Mesodermal cell (in vitro differentiated cells): ENCODE data around the gene TRPM2.
"Not testable (repeated sequence)": the region's sequence is repeated elsewhere in the genome, so short reads cannot be mapped to it uniquely, and the experiment has no call there.

Experiments
- H3K27ac ChIP-seq: 2 replicates; pipeline ENCODE4 v1.7.0; 2013; ENCODE audit warnings: mild to moderate bottlenecking, low read depth, low read length, moderate library complexity; ENCODE audit not compliant: severe bottlenecking
- H3K36me3 ChIP-seq: 2 replicates; pipeline ENCODE4 v1.7.1; 2013; ENCODE audit warnings: mild to moderate bottlenecking, low read length, moderate library complexity; ENCODE audit not compliant: control insufficient read depth, insufficient read depth
- H3K4me1 ChIP-seq: one replicate; pipeline ENCODE4 v1.7.1; 2013; ENCODE audit warnings: mild to moderate bottlenecking, low read length; ENCODE audit not compliant: insufficient read depth, control insufficient read depth, poor library complexity, severe bottlenecking
- H3K4me3 ChIP-seq: 2 replicates; pipeline ENCODE4 v1.7.0; 2013; ENCODE audit warnings: low read length, control low read depth, mild to moderate bottlenecking; ENCODE audit not compliant: insufficient read depth, poor library complexity, severe bottlenecking; ENCODE audit errors: extremely low read depth
- H3K9me3 ChIP-seq: 2 replicates; pipeline ENCODE4 v1.7.1; 2013; ENCODE audit warnings: mild to moderate bottlenecking, low read length, moderate library complexity; ENCODE audit not compliant: control insufficient read depth
- WGBS, 2 experiments: methylation state at CpG; one replicate each; pipeline ENCODE4 v1.1.5; 2013; ENCODE audit warnings: missing lambda C conversion rate in 2 of 2; ENCODE audit not compliant: insufficient coverage in 2 of 2; 5-methylcytosine and 5-hydroxymethylcytosine counted together

Gene TRPM2

GRCh38 chr21:44391345-44392091 lies 38.1 kb downstream of the TRPM2 start:
- WGBS, 2 experiments, result 92 to 94% methylated on average over 23 to 33 of the region's 34 CpGs
- Histone ChIP-seq H3K4me1 (no peaks in the 10 kb centered on the region), H3K9me3 (peaks cover 7% of the 10 kb centered on the region), H3K36me3 (no peaks in the 10 kb centered on the region), H3K4me3 (no peak overlapping the region), H3K27ac (no peak overlapping the region)

GRCh38 chr21:44392185-44392584 lies 38.8 kb downstream of the TRPM2 start:
- Histone ChIP-seq H3K4me3 (no peak overlapping the region), H3K4me1 (no peaks in the 10 kb centered on the region), H3K27ac (no peak overlapping the region), H3K9me3 (peaks cover under 1% of the 10 kb centered on the region), H3K36me3 (no peaks in the 10 kb centered on the region)
- 85 to 90% methylated on average over 2 to 4 of the region's 6 CpGs for WGBS, 2 experiments

- Histone ChIP-seq H3K4me1 (no peaks in the 10 kb centered on the region), H3K27ac (no peak overlapping the region), H3K9me3 (no peaks in the 10 kb centered on the region), H3K36me3 (no peaks in the 10 kb centered on the region), H3K4me3 (no peak overlapping the region)
- WGBS, 2 experiments, result 65 to 92% methylated on average over 2 of the region's 2 CpGs
Observed at GRCh38 chr21:44392916-44393315, 39.5 kb downstream of the TRPM2 start.

GRCh38 chr21:44394733-44395132 lies 41.3 kb downstream of the TRPM2 start:
- H3K36me3 ChIP-seq, result no peaks in the 10 kb centered on the region
- 85 to 90% methylated on average over 3 to 4 of the region's 5 CpGs for WGBS, 2 experiments
- H3K27ac ChIP-seq, result no peak overlapping the region
- H3K9me3 ChIP-seq, result no peaks in the 10 kb centered on the region
- no peaks in the 10 kb centered on the region for H3K4me1 ChIP-seq
- H3K4me3 ChIP-seq, result no peak overlapping the region

GRCh38 chr21:44395260-44395659 lies 41.8 kb downstream of the TRPM2 start:
- Histone ChIP-seq H3K4me3 (no peak overlapping the region), H3K27ac (no peak overlapping the region), H3K9me3 (no peaks in the 10 kb centered on the region), H3K36me3 (no peaks in the 10 kb centered on the region), H3K4me1 (no peaks in the 10 kb centered on the region)
- WGBS, 2 experiments, result 87 to 88% methylated on average over 10 of the region's 11 CpGs

GRCh38 chr21:44396803-44397202 lies 43.4 kb downstream of the TRPM2 start:
- not testable (repeated sequence) for H3K27ac ChIP-seq, H3K36me3 ChIP-seq, H3K4me3 ChIP-seq, H3K9me3 ChIP-seq, H3K4me1 ChIP-seq
- 81 to 93% methylated on average over 3 to 6 of the region's 6 CpGs for WGBS, 2 experiments

GRCh38 chr21:44397431-44398031 lies 44.1 kb downstream of the TRPM2 start:
- WGBS, 2 experiments, result 93 to 95% methylated on average over 15 to 18 of the region's 22 CpGs
- Histone ChIP-seq H3K36me3 (no peaks in the 10 kb centered on the region), H3K9me3 (no peaks in the 10 kb centered on the region), H3K4me3 (no peak overlapping the region), H3K27ac (no peak overlapping the region), H3K4me1 (no peaks in the 10 kb centered on the region)

GRCh38 chr21:44398499-44398898 lies 45.1 kb downstream of the TRPM2 start:
- H3K27ac ChIP-seq, result no peak overlapping the region
- H3K4me1 ChIP-seq, result no peaks in the 10 kb centered on the region
- H3K36me3 ChIP-seq, result no peaks in the 10 kb centered on the region
- 93 to 95% methylated on average over 8 to 9 of the region's 9 CpGs for WGBS, 2 experiments
- H3K9me3 ChIP-seq, result no peaks in the 10 kb centered on the region
- H3K4me3 ChIP-seq, result no peak overlapping the region

GRCh38 chr21:44399151-44399954 lies 45.9 kb downstream of the TRPM2 start:
- Histone ChIP-seq H3K4me3 (no peak overlapping the region), H3K36me3 (no peaks in the 10 kb centered on the region), H3K9me3 (no peaks in the 10 kb centered on the region), H3K4me1 (no peaks in the 10 kb centered on the region), H3K27ac (no peak overlapping the region)
- WGBS, 2 experiments, result 85 to 89% methylated on average over 31 to 32 of the region's 33 CpGs

- H3K27ac ChIP-seq, result no peak overlapping the region
- no peak overlapping the region for H3K4me3 ChIP-seq
- no peaks in the 10 kb centered on the region for H3K9me3 ChIP-seq
- no peaks in the 10 kb centered on the region for H3K4me1 ChIP-seq
- H3K36me3 ChIP-seq, result no peaks in the 10 kb centered on the region
- WGBS, 2 experiments, result 89 to 91% methylated on average over 22 to 25 of the region's 25 CpGs
Observed at GRCh38 chr21:44399955-44400790, 46.8 kb downstream of the TRPM2 start.
